WTC11 (cell line): ENCODE measurements around the gene ZMIZ1. TPM values are rescaled to one million over a fixed set of nuclear protein-coding genes. Genes with fewer than 3 reads are reported as not detected.

Source experiments
- ATAC-seq: fragments of 200-7000 bp; cut with Tn5 transposase; 2 replicates; pipeline ENCODE4 v1.10.0; 2021; ENCODE audit warnings: mild to moderate bottlenecking, moderate library complexity
- CTCF ChIA-PET: fragments of 300-600 bp; sonication (Branson Sonifier 250); formaldehyde crosslinking; loops from one replicate; lab custom pipeline; 2021; ENCODE audit warnings: antibody characterized with exemption; lab: Charles Lee
- POLR2A ChIA-PET: fragments of 350-600 bp; sonication (Branson Sonifier 250); formaldehyde crosslinking; loops from one replicate; lab custom pipeline; 2021; ENCODE audit warnings: antibody characterized with exemption; lab: Charles Lee
- DNase-seq: peaks from one replicate; pipeline ENCODE4 v3.0.0; 2021; ENCODE audit warnings: low spot score
- H3K27ac Mint-ChIP-seq: 2 replicates; pipeline ENCODE4 v1.8.0; 2021; ENCODE audit warnings: mixed read lengths
- H3K27me3 Mint-ChIP-seq: 2 replicates; pipeline ENCODE4 v1.8.0; 2021; ENCODE audit warnings: low read depth, mild to moderate bottlenecking, moderate library complexity, mixed read lengths
- H3K36me3 Mint-ChIP-seq: 2 replicates; pipeline ENCODE4 v1.8.0; 2021; ENCODE audit warnings: mixed read lengths
- H3K4me1 Mint-ChIP-seq: 2 replicates; pipeline ENCODE4 v1.8.0; 2022; ENCODE audit warnings: mixed read lengths
- H3K4me3 Mint-ChIP-seq: 2 replicates; pipeline ENCODE4 v1.8.0; 2021; ENCODE audit warnings: mild to moderate bottlenecking, moderate library complexity, mixed read lengths
- H3K9me3 Mint-ChIP-seq: 2 replicates; pipeline ENCODE4 v1.8.0; 2021; ENCODE audit warnings: mixed read lengths
- CREB1 ChIP-seq: sonication (generic); formaldehyde crosslinking; IDR thresholded peaks from 2 replicates; pipeline ENCODE4 v1.8.0; 2023; ENCODE audit warnings: mild to moderate bottlenecking, missing genetic modification reagents
- EMX1 ChIP-seq: fragments of 250-450 bp; sonication (Bioruptor Pico); IDR thresholded peaks from 2 replicates; pipeline ENCODE4 v1.8.0; 2021; ENCODE audit warnings: mild to moderate bottlenecking
- ETV6 ChIP-seq: sonication (generic); formaldehyde crosslinking; IDR thresholded peaks from 2 replicates; pipeline ENCODE4 v1.8.1; 2022; ENCODE audit warnings: mild to moderate bottlenecking, missing genetic modification reagents
- FOXK1 ChIP-seq: sonication (generic); formaldehyde crosslinking; IDR thresholded peaks from 2 replicates; pipeline ENCODE4 v1.8.0; 2022; ENCODE audit warnings: mild to moderate bottlenecking, moderate library complexity, missing genetic modification reagents
- GTF2I ChIP-seq: fragments of 250-450 bp; sonication (Bioruptor Pico); conservative IDR thresholded peaks from 2 replicates; pipeline ENCODE4 v1.4.0; 2021; ENCODE audit warnings: mild to moderate bottlenecking
- HMGA2 ChIP-seq: fragments of 250-450 bp; sonication (Bioruptor Pico); IDR thresholded peaks from 2 replicates; pipeline ENCODE4 v1.4.0; 2021; ENCODE audit warnings: mild to moderate bottlenecking, moderate library complexity
- MXD4 ChIP-seq: fragments of 250-450 bp; sonication (Bioruptor Pico); IDR thresholded peaks from 2 replicates; pipeline ENCODE4 v1.8.0; 2021; ENCODE audit warnings: mild to moderate bottlenecking, moderate library complexity, borderline replicate concordance
- NFE2L1 ChIP-seq: sonication (generic); formaldehyde crosslinking; IDR thresholded peaks from 2 replicates; pipeline ENCODE4 v1.8.1; 2023; ENCODE audit warnings: missing genetic modification reagents
- PRRX2 ChIP-seq: fragments of 250-450 bp; sonication (Bioruptor Pico); IDR thresholded peaks from 2 replicates; pipeline ENCODE4 v1.8.0; 2021; ENCODE audit warnings: mild to moderate bottlenecking
- ZNF121 ChIP-seq: sonication (generic); formaldehyde crosslinking; IDR thresholded peaks from 2 replicates; pipeline ENCODE4 v1.8.0; 2023; ENCODE audit warnings: missing genetic modification reagents
- ZNF232 ChIP-seq: sonication (generic); formaldehyde crosslinking; IDR thresholded peaks from 2 replicates; pipeline ENCODE4 v1.8.0; 2022; ENCODE audit warnings: mild to moderate bottlenecking, missing genetic modification reagents
- ZNF263 ChIP-seq: sonication (generic); formaldehyde crosslinking; IDR thresholded peaks from 2 replicates; pipeline ENCODE4 v1.8.1; 2022; ENCODE audit warnings: low read depth, mild to moderate bottlenecking, moderate library complexity, missing genetic modification reagents
- ZNF396 ChIP-seq: fragments of 250-450 bp; sonication (Bioruptor Pico); IDR thresholded peaks from 2 replicates; pipeline ENCODE4 v1.8.0; 2021; ENCODE audit warnings: mild to moderate bottlenecking, moderate library complexity, borderline replicate concordance
- total RNA-seq: library from RNA; stranded (reverse); gene quantifications from 3 replicates; pipeline ENCODE4 v1.2.3, GENCODE V29; 2021
- TF ChIP-seq, protein P1 (sequence below): sonication (generic); formaldehyde crosslinking; IDR thresholded peaks from 2 replicates; pipeline ENCODE4 v1.8.0; 2023; ENCODE audit warnings: mild to moderate bottlenecking, missing genetic modification reagents
- TF ChIP-seq, protein P2 (sequence below): sonication (generic); formaldehyde crosslinking; IDR thresholded peaks from 2 replicates; pipeline ENCODE4 v1.8.0; 2022; ENCODE audit warnings: mild to moderate bottlenecking, missing genetic modification reagents
- TF ChIP-seq, protein P3 (sequence below): sonication (generic); formaldehyde crosslinking; IDR thresholded peaks from 2 replicates; pipeline ENCODE4 v1.8.1; 2023; ENCODE audit warnings: mild to moderate bottlenecking, missing genetic modification reagents
- TF ChIP-seq, protein P4 (sequence below): sonication (generic); formaldehyde crosslinking; IDR thresholded peaks from 2 replicates; pipeline ENCODE4 v1.8.1; 2022; ENCODE audit warnings: mild to moderate bottlenecking, missing genetic modification reagents, moderate library complexity, borderline replicate concordance
- TF ChIP-seq, protein P5 (sequence below): fragments of 250-450 bp; sonication (Bioruptor Pico); IDR thresholded peaks from 2 replicates; pipeline ENCODE4 v1.9.0; 2021; ENCODE audit warnings: mild to moderate bottlenecking, borderline replicate concordance
- TF ChIP-seq, protein P6 (sequence below): fragments of 250-450 bp; sonication (Bioruptor Pico); IDR thresholded peaks from 2 replicates; pipeline ENCODE4 v1.9.0; 2021; ENCODE audit warnings: mild to moderate bottlenecking
- TF ChIP-seq, protein P7 (sequence below): fragments of 250-450 bp; sonication (Bioruptor Pico); IDR thresholded peaks from 2 replicates; pipeline ENCODE4 v1.8.0; 2021; ENCODE audit warnings: mild to moderate bottlenecking

The ZMIZ1 gene
- total RNA-seq, 1 experiment from 2014 or later = 44.4 TPM

DNA sequence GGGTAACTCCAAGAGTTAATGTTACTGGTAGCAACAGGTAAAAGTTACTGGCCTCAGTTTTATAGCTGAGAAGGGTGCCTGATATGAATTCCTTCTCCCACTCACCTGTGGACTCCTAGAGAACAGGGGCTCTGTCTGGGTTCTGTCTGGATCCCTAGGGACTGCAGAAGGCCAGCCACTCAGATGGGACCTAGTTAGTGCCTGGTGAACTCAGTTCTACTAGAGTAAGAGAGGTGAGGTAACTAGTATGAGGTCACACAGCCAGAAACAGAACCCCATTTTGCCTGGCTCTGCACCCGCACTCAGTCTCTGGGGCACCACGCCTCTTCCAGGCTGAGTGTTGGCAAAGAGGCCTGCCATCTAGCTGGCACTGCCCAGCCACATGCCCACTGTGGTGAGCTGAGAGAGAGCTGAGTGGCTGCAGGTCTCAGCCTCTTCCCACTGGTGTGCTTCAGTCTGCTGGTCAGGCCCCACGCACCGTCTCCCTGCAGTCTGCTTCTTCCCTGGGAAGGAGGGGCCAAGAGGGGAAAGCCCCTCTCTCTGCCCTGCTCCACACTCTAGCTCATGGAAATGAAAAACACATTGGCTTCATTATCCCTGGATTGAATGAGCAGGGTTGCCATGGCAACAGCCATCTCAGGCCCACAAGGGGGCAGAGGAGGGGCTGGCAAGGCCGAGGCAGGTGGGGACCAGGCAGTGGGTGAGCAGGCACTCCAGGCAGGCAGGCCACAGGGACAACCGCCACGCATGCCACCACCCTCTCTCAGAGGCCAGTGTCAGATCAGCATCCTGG lies 110.6 kb downstream of the ZMIZ1 start (continued):
- TF ChIP-seq, protein P1, sequence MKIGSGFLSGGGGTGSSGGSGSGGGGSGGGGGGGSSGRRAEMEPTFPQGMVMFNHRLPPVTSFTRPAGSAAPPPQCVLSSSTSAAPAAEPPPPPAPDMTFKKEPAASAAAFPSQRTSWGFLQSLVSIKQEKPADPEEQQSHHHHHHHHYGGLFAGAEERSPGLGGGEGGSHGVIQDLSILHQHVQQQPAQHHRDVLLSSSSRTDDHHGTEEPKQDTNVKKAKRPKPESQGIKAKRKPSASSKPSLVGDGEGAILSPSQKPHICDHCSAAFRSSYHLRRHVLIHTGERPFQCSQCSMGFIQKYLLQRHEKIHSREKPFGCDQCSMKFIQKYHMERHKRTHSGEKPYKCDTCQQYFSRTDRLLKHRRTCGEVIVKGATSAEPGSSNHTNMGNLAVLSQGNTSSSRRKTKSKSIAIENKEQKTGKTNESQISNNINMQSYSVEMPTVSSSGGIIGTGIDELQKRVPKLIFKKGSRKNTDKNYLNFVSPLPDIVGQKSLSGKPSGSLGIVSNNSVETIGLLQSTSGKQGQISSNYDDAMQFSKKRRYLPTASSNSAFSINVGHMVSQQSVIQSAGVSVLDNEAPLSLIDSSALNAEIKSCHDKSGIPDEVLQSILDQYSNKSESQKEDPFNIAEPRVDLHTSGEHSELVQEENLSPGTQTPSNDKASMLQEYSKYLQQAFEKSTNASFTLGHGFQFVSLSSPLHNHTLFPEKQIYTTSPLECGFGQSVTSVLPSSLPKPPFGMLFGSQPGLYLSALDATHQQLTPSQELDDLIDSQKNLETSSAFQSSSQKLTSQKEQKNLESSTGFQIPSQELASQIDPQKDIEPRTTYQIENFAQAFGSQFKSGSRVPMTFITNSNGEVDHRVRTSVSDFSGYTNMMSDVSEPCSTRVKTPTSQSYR (CRISPR knock-in tag) = no peak
- TF ChIP-seq, protein P2, sequence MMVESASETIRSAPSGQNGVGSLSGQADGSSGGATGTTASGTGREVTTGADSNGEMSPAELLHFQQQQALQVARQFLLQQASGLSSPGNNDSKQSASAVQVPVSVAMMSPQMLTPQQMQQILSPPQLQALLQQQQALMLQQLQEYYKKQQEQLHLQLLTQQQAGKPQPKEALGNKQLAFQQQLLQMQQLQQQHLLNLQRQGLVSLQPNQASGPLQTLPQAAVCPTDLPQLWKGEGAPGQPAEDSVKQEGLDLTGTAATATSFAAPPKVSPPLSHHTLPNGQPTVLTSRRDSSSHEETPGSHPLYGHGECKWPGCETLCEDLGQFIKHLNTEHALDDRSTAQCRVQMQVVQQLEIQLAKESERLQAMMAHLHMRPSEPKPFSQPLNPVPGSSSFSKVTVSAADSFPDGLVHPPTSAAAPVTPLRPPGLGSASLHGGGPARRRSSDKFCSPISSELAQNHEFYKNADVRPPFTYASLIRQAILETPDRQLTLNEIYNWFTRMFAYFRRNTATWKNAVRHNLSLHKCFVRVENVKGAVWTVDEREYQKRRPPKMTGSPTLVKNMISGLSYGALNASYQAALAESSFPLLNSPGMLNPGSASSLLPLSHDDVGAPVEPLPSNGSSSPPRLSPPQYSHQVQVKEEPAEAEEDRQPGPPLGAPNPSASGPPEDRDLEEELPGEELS = no peak
- TF ChIP-seq PRRX2 (no peak), ZNF263 (no peak)
- TF ChIP-seq, protein P3, sequence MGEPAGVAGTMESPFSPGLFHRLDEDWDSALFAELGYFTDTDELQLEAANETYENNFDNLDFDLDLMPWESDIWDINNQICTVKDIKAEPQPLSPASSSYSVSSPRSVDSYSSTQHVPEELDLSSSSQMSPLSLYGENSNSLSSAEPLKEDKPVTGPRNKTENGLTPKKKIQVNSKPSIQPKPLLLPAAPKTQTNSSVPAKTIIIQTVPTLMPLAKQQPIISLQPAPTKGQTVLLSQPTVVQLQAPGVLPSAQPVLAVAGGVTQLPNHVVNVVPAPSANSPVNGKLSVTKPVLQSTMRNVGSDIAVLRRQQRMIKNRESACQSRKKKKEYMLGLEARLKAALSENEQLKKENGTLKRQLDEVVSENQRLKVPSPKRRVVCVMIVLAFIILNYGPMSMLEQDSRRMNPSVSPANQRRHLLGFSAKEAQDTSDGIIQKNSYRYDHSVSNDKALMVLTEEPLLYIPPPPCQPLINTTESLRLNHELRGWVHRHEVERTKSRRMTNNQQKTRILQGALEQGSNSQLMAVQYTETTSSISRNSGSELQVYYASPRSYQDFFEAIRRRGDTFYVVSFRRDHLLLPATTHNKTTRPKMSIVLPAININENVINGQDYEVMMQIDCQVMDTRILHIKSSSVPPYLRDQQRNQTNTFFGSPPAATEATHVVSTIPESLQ (CRISPR knock-in tag) = no peak

DNA sequence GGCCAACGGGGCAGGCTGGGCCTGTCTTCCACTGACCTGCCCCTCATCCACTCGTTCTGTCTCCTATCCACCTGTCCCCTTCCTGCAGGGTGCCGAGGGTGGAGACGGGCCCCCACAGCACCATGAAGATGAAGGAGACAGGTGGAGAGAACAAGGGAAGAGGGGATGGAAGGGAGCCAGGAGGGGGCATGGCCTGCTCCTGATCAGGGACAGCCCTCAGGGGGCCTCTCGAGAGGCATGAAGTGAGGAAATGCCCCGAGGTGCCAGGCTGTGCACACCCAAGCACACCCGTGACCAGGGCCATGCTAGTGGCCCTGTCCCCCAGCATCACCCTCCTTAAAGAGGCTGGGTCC lies 111.2 kb downstream of the ZMIZ1 start:
- Mint-ChIP-seq H3K27ac (no peak overlapping the region), H3K9me3 (no peaks in the 10 kb centered on the region), H3K27me3 (no peaks in the 10 kb centered on the region), H3K4me1 (peaks cover 40% of the 10 kb centered on the region), H3K4me3 (no peak overlapping the region), H3K36me3 (no peaks in the 10 kb centered on the region)
- ATAC-seq (no peak), DNase-seq (no peak)
- ChIA-PET POLR2A (no interaction called here), CTCF (interaction anchor here (0.8 to 5.6 kb wide), 2 partner anchors 15 kb away, joined by 4 to 31 read pairs; no protein-coding TSS in a partner anchor)
- TF ChIP-seq HMGA2 = no peak
- TF ChIP-seq, protein P4, sequence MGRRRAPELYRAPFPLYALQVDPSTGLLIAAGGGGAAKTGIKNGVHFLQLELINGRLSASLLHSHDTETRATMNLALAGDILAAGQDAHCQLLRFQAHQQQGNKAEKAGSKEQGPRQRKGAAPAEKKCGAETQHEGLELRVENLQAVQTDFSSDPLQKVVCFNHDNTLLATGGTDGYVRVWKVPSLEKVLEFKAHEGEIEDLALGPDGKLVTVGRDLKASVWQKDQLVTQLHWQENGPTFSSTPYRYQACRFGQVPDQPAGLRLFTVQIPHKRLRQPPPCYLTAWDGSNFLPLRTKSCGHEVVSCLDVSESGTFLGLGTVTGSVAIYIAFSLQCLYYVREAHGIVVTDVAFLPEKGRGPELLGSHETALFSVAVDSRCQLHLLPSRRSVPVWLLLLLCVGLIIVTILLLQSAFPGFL (CRISPR knock-in tag) = no peak
- no peak for TF ChIP-seq ZNF396 (CRISPR knock-in tag)
- no peak for TF ChIP-seq NFE2L1 (CRISPR knock-in tag)
- no peak for TF ChIP-seq CREB1 (CRISPR knock-in tag)
- no peak for TF ChIP-seq EMX1 (CRISPR knock-in tag)
- TF ChIP-seq, protein P5, sequence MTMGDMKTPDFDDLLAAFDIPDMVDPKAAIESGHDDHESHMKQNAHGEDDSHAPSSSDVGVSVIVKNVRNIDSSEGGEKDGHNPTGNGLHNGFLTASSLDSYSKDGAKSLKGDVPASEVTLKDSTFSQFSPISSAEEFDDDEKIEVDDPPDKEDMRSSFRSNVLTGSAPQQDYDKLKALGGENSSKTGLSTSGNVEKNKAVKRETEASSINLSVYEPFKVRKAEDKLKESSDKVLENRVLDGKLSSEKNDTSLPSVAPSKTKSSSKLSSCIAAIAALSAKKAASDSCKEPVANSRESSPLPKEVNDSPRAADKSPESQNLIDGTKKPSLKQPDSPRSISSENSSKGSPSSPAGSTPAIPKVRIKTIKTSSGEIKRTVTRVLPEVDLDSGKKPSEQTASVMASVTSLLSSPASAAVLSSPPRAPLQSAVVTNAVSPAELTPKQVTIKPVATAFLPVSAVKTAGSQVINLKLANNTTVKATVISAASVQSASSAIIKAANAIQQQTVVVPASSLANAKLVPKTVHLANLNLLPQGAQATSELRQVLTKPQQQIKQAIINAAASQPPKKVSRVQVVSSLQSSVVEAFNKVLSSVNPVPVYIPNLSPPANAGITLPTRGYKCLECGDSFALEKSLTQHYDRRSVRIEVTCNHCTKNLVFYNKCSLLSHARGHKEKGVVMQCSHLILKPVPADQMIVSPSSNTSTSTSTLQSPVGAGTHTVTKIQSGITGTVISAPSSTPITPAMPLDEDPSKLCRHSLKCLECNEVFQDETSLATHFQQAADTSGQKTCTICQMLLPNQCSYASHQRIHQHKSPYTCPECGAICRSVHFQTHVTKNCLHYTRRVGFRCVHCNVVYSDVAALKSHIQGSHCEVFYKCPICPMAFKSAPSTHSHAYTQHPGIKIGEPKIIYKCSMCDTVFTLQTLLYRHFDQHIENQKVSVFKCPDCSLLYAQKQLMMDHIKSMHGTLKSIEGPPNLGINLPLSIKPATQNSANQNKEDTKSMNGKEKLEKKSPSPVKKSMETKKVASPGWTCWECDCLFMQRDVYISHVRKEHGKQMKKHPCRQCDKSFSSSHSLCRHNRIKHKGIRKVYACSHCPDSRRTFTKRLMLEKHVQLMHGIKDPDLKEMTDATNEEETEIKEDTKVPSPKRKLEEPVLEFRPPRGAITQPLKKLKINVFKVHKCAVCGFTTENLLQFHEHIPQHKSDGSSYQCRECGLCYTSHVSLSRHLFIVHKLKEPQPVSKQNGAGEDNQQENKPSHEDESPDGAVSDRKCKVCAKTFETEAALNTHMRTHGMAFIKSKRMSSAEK (CRISPR knock-in tag) = no peak
- no peak for TF ChIP-seq MXD4
- TF ChIP-seq ZNF232 (CRISPR knock-in tag) = no peak
- TF ChIP-seq GTF2I (CRISPR knock-in tag) = no peak
- TF ChIP-seq, protein P6, sequence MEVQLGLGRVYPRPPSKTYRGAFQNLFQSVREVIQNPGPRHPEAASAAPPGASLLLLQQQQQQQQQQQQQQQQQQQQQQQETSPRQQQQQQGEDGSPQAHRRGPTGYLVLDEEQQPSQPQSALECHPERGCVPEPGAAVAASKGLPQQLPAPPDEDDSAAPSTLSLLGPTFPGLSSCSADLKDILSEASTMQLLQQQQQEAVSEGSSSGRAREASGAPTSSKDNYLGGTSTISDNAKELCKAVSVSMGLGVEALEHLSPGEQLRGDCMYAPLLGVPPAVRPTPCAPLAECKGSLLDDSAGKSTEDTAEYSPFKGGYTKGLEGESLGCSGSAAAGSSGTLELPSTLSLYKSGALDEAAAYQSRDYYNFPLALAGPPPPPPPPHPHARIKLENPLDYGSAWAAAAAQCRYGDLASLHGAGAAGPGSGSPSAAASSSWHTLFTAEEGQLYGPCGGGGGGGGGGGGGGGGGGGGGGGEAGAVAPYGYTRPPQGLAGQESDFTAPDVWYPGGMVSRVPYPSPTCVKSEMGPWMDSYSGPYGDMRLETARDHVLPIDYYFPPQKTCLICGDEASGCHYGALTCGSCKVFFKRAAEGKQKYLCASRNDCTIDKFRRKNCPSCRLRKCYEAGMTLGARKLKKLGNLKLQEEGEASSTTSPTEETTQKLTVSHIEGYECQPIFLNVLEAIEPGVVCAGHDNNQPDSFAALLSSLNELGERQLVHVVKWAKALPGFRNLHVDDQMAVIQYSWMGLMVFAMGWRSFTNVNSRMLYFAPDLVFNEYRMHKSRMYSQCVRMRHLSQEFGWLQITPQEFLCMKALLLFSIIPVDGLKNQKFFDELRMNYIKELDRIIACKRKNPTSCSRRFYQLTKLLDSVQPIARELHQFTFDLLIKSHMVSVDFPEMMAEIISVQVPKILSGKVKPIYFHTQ (CRISPR knock-in tag) = no peak
- TF ChIP-seq, protein P7, sequence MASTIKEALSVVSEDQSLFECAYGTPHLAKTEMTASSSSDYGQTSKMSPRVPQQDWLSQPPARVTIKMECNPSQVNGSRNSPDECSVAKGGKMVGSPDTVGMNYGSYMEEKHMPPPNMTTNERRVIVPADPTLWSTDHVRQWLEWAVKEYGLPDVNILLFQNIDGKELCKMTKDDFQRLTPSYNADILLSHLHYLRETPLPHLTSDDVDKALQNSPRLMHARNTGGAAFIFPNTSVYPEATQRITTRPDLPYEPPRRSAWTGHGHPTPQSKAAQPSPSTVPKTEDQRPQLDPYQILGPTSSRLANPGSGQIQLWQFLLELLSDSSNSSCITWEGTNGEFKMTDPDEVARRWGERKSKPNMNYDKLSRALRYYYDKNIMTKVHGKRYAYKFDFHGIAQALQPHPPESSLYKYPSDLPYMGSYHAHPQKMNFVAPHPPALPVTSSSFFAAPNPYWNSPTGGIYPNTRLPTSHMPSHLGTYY (CRISPR knock-in tag) = no peak
- no peak for TF ChIP-seq ZNF121 (CRISPR knock-in tag)
- TF ChIP-seq ETV6 (CRISPR knock-in tag) = no peak
- no peak for TF ChIP-seq FOXK1
